Measurements from ENCODE around the gene DPP6. TPM values are rescaled to one million over a fixed set of nuclear protein-coding genes. Genes with fewer than 3 reads are reported as not detected.

The DPP6 gene
- total and polyA plus RNA-seq, 5 donors = 0.07 to 0.35 (median 0.11) TPM; not detected in 2

- Histone ChIP-seq H3K27me3 (ENCODE audit: control insufficient read depth, insufficient read depth) (no peaks in the 10 kb centered on the region), H3K4me1 (ENCODE audit: control insufficient read depth, insufficient read depth, low read length) (no peaks in the 10 kb centered on the region), H3K9me3 (ENCODE audit: control insufficient read depth, low read length) (no peaks in the 10 kb centered on the region), H3K27ac (ENCODE audit: low read length) (no peak overlapping the region), H3K4me3 (ENCODE audit: low read length) (no peak overlapping the region)
- WGBS = 21% methylated on average over 6 of the region's 6 CpGs
- no peak for DNase-seq
- intact Hi-C loops (cut with DNase I) = no loop called here
- ATAC-seq = no peak
These were observed 790.4 kb downstream of the DPP6 start for GRCh38 chr7:154842591-154842990.

DNA sequence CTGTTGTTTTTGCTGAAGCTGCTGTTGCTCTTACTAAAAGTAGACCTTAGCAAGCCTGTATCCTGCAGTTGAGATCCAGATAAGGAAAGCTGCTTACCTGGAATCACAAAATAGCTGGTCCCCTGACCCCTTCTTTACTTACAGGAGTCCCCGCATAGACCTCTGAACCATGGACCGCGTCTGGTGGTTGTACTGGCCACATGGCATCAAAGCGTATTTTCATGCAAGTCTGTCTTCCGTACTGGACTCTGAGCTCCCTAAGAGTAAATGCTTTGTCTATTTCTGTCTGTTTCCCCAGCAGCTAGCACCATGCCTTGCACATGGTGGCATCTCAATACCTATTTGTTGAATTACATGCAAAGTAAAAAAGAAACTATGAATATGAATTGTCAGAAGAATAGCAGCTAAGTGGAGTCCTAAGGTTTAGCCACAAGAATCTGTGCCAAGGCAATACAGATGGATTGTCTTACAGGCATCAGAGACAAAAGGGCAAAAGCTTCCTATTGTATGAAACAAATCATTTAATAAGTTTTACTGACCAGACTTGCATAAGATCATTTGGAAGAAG lies 791.6 kb downstream of the DPP6 start:
- intact Hi-C loops (cut with DNase I) = no loop called here
- H3K4me1 ChIP-seq (ENCODE audit: control insufficient read depth, insufficient read depth, low read length) = no peaks in the 10 kb centered on the region
- H3K9me3 ChIP-seq (ENCODE audit: control insufficient read depth, low read length) = no peaks in the 10 kb centered on the region
- H3K4me3 ChIP-seq (ENCODE audit: low read length) = no peak overlapping the region
- H3K27ac ChIP-seq (ENCODE audit: low read length) = no peak overlapping the region
- DNase-seq (no peak), ATAC-seq (no peak)
- H3K27me3 ChIP-seq (ENCODE audit: control insufficient read depth, insufficient read depth) = no peaks in the 10 kb centered on the region
- WGBS = 87% methylated on average over 5 of the region's 5 CpGs

GRCh38 chr7:154844499-154844898 lies 792.3 kb downstream of the DPP6 start:
- Histone ChIP-seq H3K27me3 (ENCODE audit: control insufficient read depth, insufficient read depth) (no peaks in the 10 kb centered on the region), H3K4me3 (ENCODE audit: low read length) (no peak overlapping the region), H3K27ac (ENCODE audit: low read length) (no peak overlapping the region), H3K9me3 (ENCODE audit: control insufficient read depth, low read length) (no peaks in the 10 kb centered on the region), H3K4me1 (ENCODE audit: control insufficient read depth, insufficient read depth, low read length) (no peaks in the 10 kb centered on the region)
- ATAC-seq = no peak
- no peak for DNase-seq
- intact Hi-C loops (cut with DNase I) = no loop called here
- 70% methylated on average over 5 of the region's 5 CpGs for WGBS

DNA sequence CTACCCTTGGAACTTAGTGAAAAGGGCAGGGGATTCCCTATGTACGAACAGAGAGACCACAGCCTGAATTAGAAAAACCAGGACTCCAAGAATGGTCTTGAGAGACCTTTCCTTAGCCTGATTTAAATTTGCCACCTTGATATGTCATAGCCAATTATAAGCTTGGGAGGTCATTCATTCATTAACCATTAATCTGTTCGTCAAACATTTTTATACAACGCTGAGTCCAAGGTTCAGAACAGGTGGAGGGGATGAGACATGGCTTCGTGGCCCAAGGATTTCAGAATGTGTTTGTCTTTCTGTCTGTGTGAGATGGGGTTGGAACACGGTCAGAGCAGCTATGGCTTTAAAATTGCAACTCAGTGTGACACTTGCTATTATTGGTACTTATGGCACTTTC lies 792.8 kb downstream of the DPP6 start:
- ATAC-seq (no peak), DNase-seq (no peak)
- 85% methylated on average over 5 of the region's 5 CpGs for WGBS
- Histone ChIP-seq H3K4me3 (ENCODE audit: low read length) (no peak overlapping the region), H3K4me1 (ENCODE audit: control insufficient read depth, insufficient read depth, low read length) (no peaks in the 10 kb centered on the region), H3K27ac (ENCODE audit: low read length) (no peak overlapping the region), H3K27me3 (ENCODE audit: control insufficient read depth, insufficient read depth) (no peaks in the 10 kb centered on the region), H3K9me3 (ENCODE audit: control insufficient read depth, low read length) (no peaks in the 10 kb centered on the region)
- intact Hi-C loops (cut with DNase I) = no loop called here

DNA sequence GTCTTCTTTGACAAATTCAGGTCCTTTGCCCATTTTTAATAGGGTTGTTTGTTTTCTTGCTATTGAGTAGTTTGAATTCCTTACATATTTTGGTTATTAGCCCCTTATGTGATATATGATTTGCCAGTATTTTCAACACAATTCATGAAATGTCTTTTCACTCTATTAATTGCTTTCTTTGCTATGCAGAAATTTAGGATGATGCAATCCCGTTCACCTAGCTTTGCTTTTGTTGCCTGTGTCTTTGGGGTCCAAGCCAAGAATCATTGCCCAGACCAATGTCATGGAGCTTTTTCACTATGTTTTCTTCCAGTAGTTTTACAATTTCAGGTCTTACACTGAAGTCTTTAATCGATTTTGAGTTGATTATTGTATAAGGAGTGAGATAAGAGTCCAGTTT lies 796.3 kb downstream of the DPP6 start:
- WGBS = 50% methylated on average over 2 of the region's 2 CpGs
- H3K4me3 ChIP-seq (ENCODE audit: low read length) = no peak overlapping the region
- intact Hi-C loops (cut with DNase I) = no loop called here
- no peak overlapping the region for H3K27ac ChIP-seq (ENCODE audit: low read length)
- DNase-seq = no peak
- no peaks in the 10 kb centered on the region for H3K4me1 ChIP-seq (ENCODE audit: control insufficient read depth, insufficient read depth, low read length)
- no peak for ATAC-seq
- H3K9me3 ChIP-seq (ENCODE audit: control insufficient read depth, low read length) = no peaks in the 10 kb centered on the region
- no peaks in the 10 kb centered on the region for H3K27me3 ChIP-seq (ENCODE audit: control insufficient read depth, insufficient read depth)

DNA sequence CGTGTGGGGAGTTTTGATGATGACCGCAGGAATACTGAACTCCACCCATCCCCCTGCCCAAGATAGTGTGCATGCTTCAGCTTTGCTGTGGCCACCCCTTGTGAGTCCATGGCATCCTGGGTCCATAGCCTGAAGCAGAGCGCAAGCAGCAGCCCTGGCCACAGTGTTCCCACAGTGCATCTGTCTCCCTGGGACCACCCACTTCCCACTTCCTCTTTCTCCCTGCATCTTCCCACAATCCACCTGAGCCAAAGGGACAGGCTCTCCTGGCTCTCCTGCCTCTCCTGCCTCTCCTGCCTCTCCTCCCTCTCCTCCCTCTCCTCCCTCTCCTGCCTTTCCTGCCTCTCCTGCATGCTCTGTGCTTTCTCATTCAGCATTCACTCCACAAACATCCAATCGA lies 800.0 kb downstream of the DPP6 start:
- intact Hi-C loops (cut with DNase I) = no loop called here
- Histone ChIP-seq H3K4me1 (ENCODE audit: control insufficient read depth, insufficient read depth, low read length) (no peaks in the 10 kb centered on the region), H3K9me3 (ENCODE audit: control insufficient read depth, low read length) (no peaks in the 10 kb centered on the region), H3K4me3 (ENCODE audit: low read length) (no peak overlapping the region), H3K27me3 (ENCODE audit: control insufficient read depth, insufficient read depth) (no peaks in the 10 kb centered on the region), H3K27ac (ENCODE audit: low read length) (no peak overlapping the region)
- ATAC-seq = no peak
- 61% methylated on average over 4 of the region's 4 CpGs for WGBS
- DNase-seq = no peak

- DNase-seq = no peak
- 80% methylated on average over 8 of the region's 8 CpGs for WGBS
- ATAC-seq = no peak
- Histone ChIP-seq H3K4me3 (ENCODE audit: low read length) (no peak overlapping the region), H3K4me1 (ENCODE audit: control insufficient read depth, insufficient read depth, low read length) (no peaks in the 10 kb centered on the region), H3K27ac (ENCODE audit: low read length) (no peak overlapping the region), H3K27me3 (ENCODE audit: control insufficient read depth, insufficient read depth) (no peaks in the 10 kb centered on the region), H3K9me3 (ENCODE audit: control insufficient read depth, low read length) (no peaks in the 10 kb centered on the region)
- intact Hi-C loops (cut with DNase I) = no loop called here
These were observed 801.0 kb downstream of the DPP6 start for GRCh38 chr7:154853063-154853726.

DNA sequence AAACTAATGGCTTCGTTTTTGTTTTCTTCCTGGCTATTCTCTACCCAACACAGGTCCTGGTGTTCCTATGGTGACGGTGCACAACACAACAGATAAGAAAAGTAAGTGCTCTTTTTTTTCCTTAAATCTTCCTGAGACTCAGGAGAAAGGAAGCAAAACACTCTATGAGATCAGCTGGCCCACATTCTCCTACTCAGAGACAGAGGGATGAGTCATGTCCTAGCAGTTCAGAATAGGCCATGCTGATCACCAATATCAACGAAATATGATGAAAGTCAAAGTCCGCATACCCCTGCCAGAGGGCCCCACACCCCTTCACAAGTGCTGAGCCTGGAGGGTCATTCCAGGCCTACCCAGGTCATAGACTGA lies 801.5 kb downstream of the DPP6 start:
- DNase-seq (no peak), ATAC-seq (no peak)
- intact Hi-C loops (cut with DNase I) = no loop called here
- H3K4me1 ChIP-seq (ENCODE audit: control insufficient read depth, insufficient read depth, low read length) = no peaks in the 10 kb centered on the region
- H3K27me3 ChIP-seq (ENCODE audit: control insufficient read depth, insufficient read depth) = no peaks in the 10 kb centered on the region
- H3K4me3 ChIP-seq (ENCODE audit: low read length) = no peak overlapping the region
- no peak overlapping the region for H3K27ac ChIP-seq (ENCODE audit: low read length)
- 73% methylated on average over 4 of the region's 4 CpGs for WGBS
- H3K9me3 ChIP-seq (ENCODE audit: control insufficient read depth, low read length) = no peaks in the 10 kb centered on the region

DNA sequence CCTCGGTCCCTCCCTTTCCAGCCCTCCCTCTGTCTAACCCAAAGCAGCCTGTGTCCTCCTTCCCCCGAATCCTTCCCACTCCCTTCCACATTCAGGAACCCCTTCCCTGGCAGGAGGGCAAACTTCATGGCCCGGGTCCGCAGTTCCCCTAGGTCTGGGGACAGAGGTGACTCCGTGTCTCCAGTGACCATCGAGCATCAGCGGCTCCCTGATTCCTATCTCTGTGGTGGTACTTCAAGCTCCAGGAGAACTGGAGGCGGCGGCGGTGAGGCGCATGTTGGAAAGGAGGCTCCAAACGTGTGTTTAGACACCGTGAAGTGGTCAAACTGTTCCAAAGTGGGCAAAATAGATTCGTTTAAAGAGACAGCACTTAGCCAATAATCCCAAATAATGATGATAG lies 802.6 kb downstream of the DPP6 start:
- WGBS = 86% methylated on average over 14 of the region's 14 CpGs
- DNase-seq = no peak
- no peak overlapping the region for H3K27ac ChIP-seq (ENCODE audit: low read length)
- no peak overlapping the region for H3K4me3 ChIP-seq (ENCODE audit: low read length)
- H3K4me1 ChIP-seq (ENCODE audit: control insufficient read depth, insufficient read depth, low read length) = no peaks in the 10 kb centered on the region
- H3K9me3 ChIP-seq (ENCODE audit: control insufficient read depth, low read length) = no peaks in the 10 kb centered on the region
- no peaks in the 10 kb centered on the region for H3K27me3 ChIP-seq (ENCODE audit: control insufficient read depth, insufficient read depth)
- intact Hi-C loops (cut with DNase I) = no loop called here
- no peak for ATAC-seq

DNA sequence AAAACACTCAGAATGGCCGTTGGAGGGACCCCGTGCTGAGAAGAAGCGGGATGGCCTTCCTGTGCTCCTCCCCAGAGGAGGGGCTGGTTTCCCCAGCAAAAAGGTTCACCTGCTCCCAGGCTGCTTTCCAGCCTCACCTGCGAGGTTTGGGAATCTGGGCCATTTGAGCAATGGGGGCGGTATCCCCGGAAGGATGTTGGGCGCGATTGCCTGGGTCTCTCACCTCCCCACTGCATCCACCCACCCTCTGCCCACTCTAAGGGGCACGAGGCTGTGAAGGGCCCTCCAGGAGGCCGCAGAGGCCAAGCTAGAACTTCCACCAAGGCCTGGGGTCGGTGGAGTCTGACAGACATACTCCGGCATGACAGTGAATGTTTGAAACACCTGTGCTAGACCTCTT lies 803.2 kb downstream of the DPP6 start:
- H3K4me1 ChIP-seq (ENCODE audit: control insufficient read depth, insufficient read depth, low read length) = no peaks in the 10 kb centered on the region
- 77% methylated on average over 12 of the region's 12 CpGs for WGBS
- no peak for ATAC-seq

GRCh38 chr7:154856733-154857132 lies 804.5 kb downstream of the DPP6 start:
- Histone ChIP-seq H3K27ac (ENCODE audit: low read length) (no peak overlapping the region), H3K4me3 (ENCODE audit: low read length) (no peak overlapping the region), H3K4me1 (ENCODE audit: control insufficient read depth, insufficient read depth, low read length) (no peaks in the 10 kb centered on the region), H3K27me3 (ENCODE audit: control insufficient read depth, insufficient read depth) (no peaks in the 10 kb centered on the region), H3K9me3 (ENCODE audit: control insufficient read depth, low read length) (no peaks in the 10 kb centered on the region)
- WGBS = 74% methylated on average over 9 of the region's 9 CpGs
- ATAC-seq (no peak), DNase-seq (no peak)
- intact Hi-C loops (cut with DNase I) = no loop called here

More for the DNA sequence above, 803.2 kb downstream of the DPP6 start:
- Histone ChIP-seq H3K9me3 (ENCODE audit: control insufficient read depth, low read length) (no peaks in the 10 kb centered on the region), H3K27ac (ENCODE audit: low read length) (no peak overlapping the region), H3K27me3 (ENCODE audit: control insufficient read depth, insufficient read depth) (no peaks in the 10 kb centered on the region), H3K4me3 (ENCODE audit: low read length) (no peak overlapping the region)
- intact Hi-C loops (cut with DNase I) = no loop called here
- no peak for DNase-seq

DNA sequence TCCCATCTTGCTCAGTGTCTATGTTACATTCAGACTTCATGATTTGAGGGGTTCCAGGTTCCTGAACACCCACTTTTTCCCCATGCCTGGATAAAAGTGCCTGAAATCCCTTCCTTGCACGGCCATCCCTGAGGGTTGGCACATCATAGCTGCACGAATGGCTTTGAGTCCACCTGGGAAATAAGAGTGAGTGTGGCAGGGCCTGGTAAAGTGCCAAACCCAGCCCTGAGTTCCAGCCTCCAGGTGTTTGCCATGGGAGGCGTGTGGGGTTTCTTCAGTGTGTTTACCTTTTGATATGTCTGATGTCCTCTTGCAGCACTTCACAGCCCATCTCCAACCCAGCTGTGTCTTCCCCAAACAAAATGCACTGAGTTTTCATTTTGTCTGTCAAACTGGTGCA lies 805.0 kb downstream of the DPP6 start:
- intact Hi-C loops (cut with DNase I) = no loop called here
- H3K4me1 ChIP-seq (ENCODE audit: control insufficient read depth, insufficient read depth, low read length) = no peaks in the 10 kb centered on the region
- H3K4me3 ChIP-seq (ENCODE audit: low read length) = no peak overlapping the region
- no peak for DNase-seq
- H3K9me3 ChIP-seq (ENCODE audit: control insufficient read depth, low read length) = no peaks in the 10 kb centered on the region
- no peak for ATAC-seq
- H3K27me3 ChIP-seq (ENCODE audit: control insufficient read depth, insufficient read depth) = no peaks in the 10 kb centered on the region
- WGBS = 82% methylated on average over 3 of the region's 3 CpGs
- no peak overlapping the region for H3K27ac ChIP-seq (ENCODE audit: low read length)
